Retina (tissue), 1 donor: Measurements from ENCODE around the gene MRC1.

ENCODE experiments used
- DNase-seq: peaks from one replicate; pipeline ENCODE4 v3.0.0-alpha.2; 2016

MRC1 gene

GRCh38 chr10:17808971-17809841 lies at the start of gene MRC1:
Gene MRC1, plus strand, starts transcription at chr10:17809348. Its CDS starts 118 bp downstream, at chr10:17809466.
- no peak for DNase-seq

- DNase-seq = no peak
Observed at GRCh38 chr10:17764142-17764541, 45.0 kb upstream of the MRC1 start.

GRCh38 chr10:17765602-17766001 lies 43.5 kb upstream of the MRC1 start:
- no peak for DNase-seq

- DNase-seq = no peak
Observed at GRCh38 chr10:17766731-17767130, 42.4 kb upstream of the MRC1 start.

GRCh38 chr10:17768496-17768895 lies 40.7 kb upstream of the MRC1 start:
- no peak for DNase-seq

GRCh38 chr10:17768957-17769356 lies 40.2 kb upstream of the MRC1 start:
- no peak for DNase-seq

GRCh38 chr10:17771017-17771416 lies 38.1 kb upstream of the MRC1 start:
- no peak for DNase-seq

- no peak for DNase-seq
Observed at GRCh38 chr10:17779784-17780183, 29.4 kb upstream of the MRC1 start.

- DNase-seq = no peak
Observed at GRCh38 chr10:17780727-17781126, 28.4 kb upstream of the MRC1 start.

- no peak for DNase-seq
Observed at GRCh38 chr10:17781856-17782255, 27.3 kb upstream of the MRC1 start.

GRCh38 chr10:17782921-17783665 lies 26.1 kb upstream of the MRC1 start:
- DNase-seq = no peak

GRCh38 chr10:17783751-17784150 lies 25.4 kb upstream of the MRC1 start:
- DNase-seq = no peak

- DNase-seq = no peak
Observed at GRCh38 chr10:17784688-17785087, 24.5 kb upstream of the MRC1 start.

- no peak for DNase-seq
Observed at GRCh38 chr10:17785276-17785930, 23.7 kb upstream of the MRC1 start.

- no peak for DNase-seq
Observed at GRCh38 chr10:17787087-17787961, 21.8 kb upstream of the MRC1 start.

- no peak for DNase-seq
Observed at GRCh38 chr10:17788646-17789045, 20.5 kb upstream of the MRC1 start.

- no peak for DNase-seq
Observed at GRCh38 chr10:17789396-17789795, 19.8 kb upstream of the MRC1 start.

- no peak for DNase-seq
Observed at GRCh38 chr10:17790651-17791050, 18.5 kb upstream of the MRC1 start.

- DNase-seq = no peak
Observed at GRCh38 chr10:17792991-17793390, 16.2 kb upstream of the MRC1 start.

- DNase-seq = no peak
Observed at GRCh38 chr10:17793823-17794644, 15.1 kb upstream of the MRC1 start.

- DNase-seq = no peak
Observed at GRCh38 chr10:17795083-17795482, 14.1 kb upstream of the MRC1 start.
